Breast epithelium (tissue), 4 donors: ENCODE data around the gene GFI1B. TPM values are rescaled to one million over a fixed set of nuclear protein-coding genes. Genes with fewer than 3 reads are reported as not detected.
A peak's percentile ranks its signal among the peaks of the same experiment; 100 is the strongest.
"Not testable (repeated sequence)": the region's sequence is repeated elsewhere in the genome, so short reads cannot be mapped to it uniquely, and the experiment has no call there.

Experiments
- DNase-seq, 2 donors: peaks; one replicate each; pipeline ENCODE4 v3.0.0-alpha.2; 2019; ENCODE audit warnings: low spot score in 2 of 2
- H3K27ac ChIP-seq, 2 donors: fragments of 200-600 bp; sonication (generic) in 1 of 2; one replicate each; pipeline ENCODE4 v1.5.1; 2016 to 2019; ENCODE audit warnings: mild to moderate bottlenecking in 1 of 2
- H3K27me3 ChIP-seq, 2 donors: fragments of 200-600 bp; sonication (generic) in 1 of 2; one replicate each; pipeline versions ENCODE4 v1.5.1 to v1.6.0; 2017 to 2019; ENCODE audit warnings: control low read depth in 1 of 2, mild to moderate bottlenecking in 1 of 2
- H3K36me3 ChIP-seq: fragments of 200-600 bp; one replicate; pipeline ENCODE4 v1.5.1; 2019
- H3K4me1 ChIP-seq, 2 donors: fragments of 200-600 bp; sonication (generic); one replicate each; pipeline ENCODE4 v1.5.1; 2016 to 2019; ENCODE audit warnings: control low read depth in 1 of 2
- H3K4me3 ChIP-seq, 3 donors: fragments of 200-600 bp; sonication (generic); 1 replicate in 2 of 3; 2 replicates in 1 of 3; pipeline ENCODE4 v1.5.1; 2016 to 2019; ENCODE audit warnings: mild to moderate bottlenecking in 3 of 3, moderate library complexity in 2 of 3
- H3K9me3 ChIP-seq, 2 donors: fragments of 200-600 bp; sonication (generic) in 1 of 2; one replicate each; pipeline ENCODE4 v1.5.1; 2016 to 2019; ENCODE audit warnings: control low read depth in 1 of 2
- POLR2A ChIP-seq: fragments of 450-650 bp; IDR thresholded peaks from one replicate; pipeline ENCODE4 v1.6.1; 2016; ENCODE audit warnings: antibody characterized with exemption, mild to moderate bottlenecking, moderate library complexity
- POLR2AphosphoS5 ChIP-seq, 3 donors: sonication (generic); formaldehyde crosslinking; IDR thresholded peaks; one replicate each; pipeline ENCODE4 v1.6.1; 2017; ENCODE audit warnings: antibody characterized with exemption in 3 of 3
- intact Hi-C: fragments of 100-400 bp; cut with DNase I; formaldehyde crosslinking; loops from one replicate; pipeline ENCODE4 v1.15.1; 2023; ENCODE audit warnings: low total_unique reads
- total RNA-seq, 3 donors: library from RNA; depleted of rRNA; stranded (reverse); fragments of >200 nt; gene quantifications; one replicate each; pipeline ENCODE4 v1.1.0, GENCODE V29; 2016
- TF ChIP-seq, protein P1 (sequence below), 3 donors: fragments of 450-650 bp; IDR thresholded peaks; one replicate each; pipeline ENCODE4 v1.5.1; 2016 to 2017; ENCODE audit warnings: antibody characterized with exemption in 3 of 3, mild to moderate bottlenecking in 3 of 3, moderate library complexity in 3 of 3

GFI1B gene
- total RNA-seq, 3 donors from 2014 or later: not detected

GRCh38 chr9:132997591-132997990 lies 19.1 kb downstream of the GFI1B start:
- H3K4me3 ChIP-seq: no peak overlapping the region
- peaks cover 0 to 7% of the 10 kb centered on the region in 2 donors for H3K27me3 ChIP-seq
- no peaks in the 10 kb centered on the region for H3K36me3 ChIP-seq
- TF ChIP-seq, protein P1, sequence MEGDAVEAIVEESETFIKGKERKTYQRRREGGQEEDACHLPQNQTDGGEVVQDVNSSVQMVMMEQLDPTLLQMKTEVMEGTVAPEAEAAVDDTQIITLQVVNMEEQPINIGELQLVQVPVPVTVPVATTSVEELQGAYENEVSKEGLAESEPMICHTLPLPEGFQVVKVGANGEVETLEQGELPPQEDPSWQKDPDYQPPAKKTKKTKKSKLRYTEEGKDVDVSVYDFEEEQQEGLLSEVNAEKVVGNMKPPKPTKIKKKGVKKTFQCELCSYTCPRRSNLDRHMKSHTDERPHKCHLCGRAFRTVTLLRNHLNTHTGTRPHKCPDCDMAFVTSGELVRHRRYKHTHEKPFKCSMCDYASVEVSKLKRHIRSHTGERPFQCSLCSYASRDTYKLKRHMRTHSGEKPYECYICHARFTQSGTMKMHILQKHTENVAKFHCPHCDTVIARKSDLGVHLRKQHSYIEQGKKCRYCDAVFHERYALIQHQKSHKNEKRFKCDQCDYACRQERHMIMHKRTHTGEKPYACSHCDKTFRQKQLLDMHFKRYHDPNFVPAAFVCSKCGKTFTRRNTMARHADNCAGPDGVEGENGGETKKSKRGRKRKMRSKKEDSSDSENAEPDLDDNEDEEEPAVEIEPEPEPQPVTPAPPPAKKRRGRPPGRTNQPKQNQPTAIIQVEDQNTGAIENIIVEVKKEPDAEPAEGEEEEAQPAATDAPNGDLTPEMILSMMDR (IDR thresholded peaks at IDR 0.05): no peak
- TF ChIP-seq POLR2AphosphoS5 (IDR thresholded peaks at IDR 0.05): no peak
- no peak for DNase-seq
- intact Hi-C loops: no loop called here
- no peak overlapping the region for H3K27ac ChIP-seq
- H3K4me1 ChIP-seq: peaks cover 0 to 4% of the 10 kb centered on the region in 2 donors
- H3K9me3 ChIP-seq: no peaks in the 10 kb centered on the region

- H3K9me3 ChIP-seq, intact Hi-C loops: not testable (repeated sequence)
Measured at GRCh38 chr9:132998221-132998620, 19.7 kb downstream of the GFI1B start.

DNA sequence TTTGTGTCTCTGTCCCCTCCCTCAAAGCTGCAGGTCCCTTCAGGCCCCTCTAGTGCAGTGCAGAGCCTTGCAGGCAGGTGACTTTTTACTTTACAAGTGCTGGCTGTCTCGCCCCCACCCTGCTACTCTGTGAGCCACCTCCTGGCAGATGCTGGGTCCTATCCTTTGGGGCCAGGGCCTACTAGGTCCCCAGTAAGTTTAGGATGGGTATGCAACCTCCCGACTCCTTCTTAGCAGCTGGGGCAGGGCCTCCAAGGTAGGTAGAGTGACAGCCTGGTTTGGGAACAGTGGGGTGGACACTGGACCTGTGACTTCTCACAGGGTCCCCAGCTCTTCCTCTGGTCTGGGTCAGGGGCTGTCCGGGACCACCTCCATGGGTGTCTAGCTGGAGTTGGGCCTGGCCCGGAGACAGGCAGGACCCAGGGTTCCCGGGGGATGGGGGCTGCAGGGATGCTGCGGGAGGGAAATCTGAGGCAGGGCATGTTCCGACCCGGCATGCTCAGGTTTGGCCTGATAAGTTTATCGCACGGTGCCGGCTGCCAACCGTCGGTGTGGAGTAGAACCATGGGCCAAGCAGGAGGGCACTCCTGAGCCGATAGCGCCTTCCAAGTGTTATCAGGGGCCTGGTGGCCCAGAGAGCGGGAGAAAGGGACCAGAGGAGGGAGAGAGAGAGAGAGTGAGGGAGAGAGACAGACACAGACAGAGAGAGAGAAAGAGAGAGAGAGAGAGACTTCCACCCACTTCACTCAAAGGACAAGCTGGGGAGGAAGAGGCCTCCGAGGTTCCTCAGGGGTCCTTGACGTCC lies 20.5 kb downstream of the GFI1B start:
- H3K36me3 ChIP-seq: no peaks in the 10 kb centered on the region
- no peak overlapping the region for H3K27ac ChIP-seq
- H3K4me3 ChIP-seq: no peak overlapping the region
- H3K4me1 ChIP-seq: peaks cover 0 to under 1% of the 10 kb centered on the region in 2 donors
- no peaks in the 10 kb centered on the region for H3K9me3 ChIP-seq
- intact Hi-C loops: no loop called here
- no peak for DNase-seq
- H3K27me3 ChIP-seq: peaks cover 0 to 14% of the 10 kb centered on the region in 2 donors
- TF ChIP-seq, protein P1 (IDR thresholded peaks at IDR 0.05): no peak
- no peak for TF ChIP-seq POLR2A
- TF ChIP-seq POLR2AphosphoS5 (IDR thresholded peaks at IDR 0.05): no peak

More at GRCh38 chr9:132998221-132998620, 19.7 kb downstream of the GFI1B start:
- H3K27ac ChIP-seq, H3K4me1 ChIP-seq, H3K36me3 ChIP-seq, DNase-seq, H3K4me3 ChIP-seq: not testable (repeated sequence)
- peaks cover 0 to 10% of the 10 kb centered on the region in 2 donors for H3K27me3 ChIP-seq

GRCh38 chr9:133002147-133003070 lies 23.9 kb downstream of the GFI1B start:
- TF ChIP-seq POLR2AphosphoS5 (IDR thresholded peaks at IDR 0.05) (no peak), POLR2A (no peak)
- TF ChIP-seq, protein P1 (IDR thresholded peaks at IDR 0.05): no peak
- Histone ChIP-seq H3K27me3 (peaks cover 0 to 21% of the 10 kb centered on the region in 2 donors), H3K4me3 (no peak overlapping the region), H3K9me3 (no peaks in the 10 kb centered on the region), H3K27ac (no peak overlapping the region), H3K4me1 (no peaks in the 10 kb centered on the region), H3K36me3 (no peaks in the 10 kb centered on the region)
- peak in 1 of 2 donors; percentile 62 for DNase-seq
- intact Hi-C loops: no loop called here

GRCh38 chr9:133003071-133003461 lies 24.6 kb downstream of the GFI1B start:
- Histone ChIP-seq H3K36me3 (no peaks in the 10 kb centered on the region), H3K4me1 (no peaks in the 10 kb centered on the region), H3K4me3 (no peak overlapping the region), H3K27ac (no peak overlapping the region), H3K27me3 (peaks cover 0 to 27% of the 10 kb centered on the region in 2 donors), H3K9me3 (no peaks in the 10 kb centered on the region)
- no peak for TF ChIP-seq POLR2AphosphoS5 (IDR thresholded peaks at IDR 0.05)
- no peak for TF ChIP-seq POLR2A
- TF ChIP-seq, protein P1 (IDR thresholded peaks at IDR 0.05): no peak
- DNase-seq: peak in 1 of 2 donors; percentile 25
- intact Hi-C loops: no loop called here
